ENCODE measurements around the gene CNTN5.

Gene CNTN5

DNA sequence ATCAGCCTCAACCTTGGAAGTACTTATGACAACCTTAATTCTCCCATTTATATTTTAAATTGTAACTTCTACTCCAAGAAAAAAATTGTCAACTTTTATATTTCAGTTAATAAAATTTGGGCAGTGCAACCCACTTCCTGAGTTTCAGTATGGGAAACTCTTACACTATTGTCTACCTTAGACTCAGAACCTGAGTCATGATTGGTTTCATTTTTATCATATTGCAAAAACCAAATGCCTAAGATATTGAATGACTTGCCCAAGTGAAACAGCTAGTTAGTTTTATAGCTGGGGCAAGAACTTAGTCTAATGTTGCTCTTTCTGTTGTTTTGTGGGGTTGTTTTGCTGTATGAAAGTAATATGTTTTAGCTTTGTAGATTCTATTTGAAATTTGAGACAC lies 1332.3 kb downstream of the CNTN5 start:
- DNase-seq = no peak

DNA sequence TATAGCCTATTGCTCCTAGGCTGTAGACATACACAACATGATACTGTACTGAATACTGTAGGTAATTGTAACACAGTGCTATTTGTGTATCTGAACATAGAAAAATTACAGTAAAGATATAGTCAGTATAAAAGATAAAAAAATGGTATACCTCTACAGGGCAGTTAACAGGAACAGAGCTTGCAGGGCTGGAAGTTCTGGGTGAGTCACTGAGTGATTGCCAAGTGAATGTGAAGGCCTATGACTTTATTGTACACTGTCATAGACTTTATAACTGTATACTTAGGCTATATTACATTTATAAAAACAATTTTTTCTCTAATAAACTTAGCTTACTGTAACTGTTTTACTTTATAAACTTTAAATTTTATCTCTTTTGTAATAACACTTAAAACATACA lies 1334.0 kb downstream of the CNTN5 start:
- DNase-seq = no peak

DNA sequence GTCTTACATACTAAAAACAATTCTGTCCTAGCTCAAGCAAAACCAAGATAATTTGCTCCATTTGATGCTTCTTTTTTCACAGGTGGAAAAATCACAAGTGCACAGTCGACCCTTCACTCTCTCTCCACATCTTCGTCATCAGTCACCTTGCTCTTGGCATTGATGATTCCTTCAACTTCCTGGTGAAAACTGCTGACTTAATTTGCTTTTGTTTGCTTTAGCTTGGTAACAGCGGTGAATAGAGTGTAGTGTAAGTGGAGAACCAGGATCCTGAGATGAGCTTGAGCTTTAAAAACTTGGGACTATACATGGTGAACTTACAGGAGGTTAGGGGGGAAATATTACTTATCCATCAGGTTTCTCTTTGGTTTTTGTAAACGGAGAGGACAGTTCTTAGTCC lies 1335.3 kb downstream of the CNTN5 start:
- no peak for DNase-seq

DNA sequence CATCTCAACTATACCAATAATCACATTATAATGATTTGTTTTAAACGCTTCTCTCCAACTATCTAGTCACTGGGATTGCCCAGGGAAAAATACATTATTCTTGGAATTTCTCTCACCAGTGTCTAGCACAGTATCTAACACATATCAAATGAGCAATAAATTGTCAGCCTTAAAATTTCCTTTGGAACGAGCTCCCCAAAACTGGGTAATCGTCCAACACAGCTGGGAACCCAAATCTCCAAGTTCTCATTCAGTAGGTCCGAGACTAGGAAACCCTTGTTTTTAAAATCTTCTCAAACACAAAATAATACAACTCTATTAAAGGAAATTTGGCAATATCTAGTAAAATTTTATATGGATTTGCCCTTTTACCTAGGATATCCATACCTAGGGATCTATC lies 1338.5 kb downstream of the CNTN5 start:
- DNase-seq = no peak

DNA sequence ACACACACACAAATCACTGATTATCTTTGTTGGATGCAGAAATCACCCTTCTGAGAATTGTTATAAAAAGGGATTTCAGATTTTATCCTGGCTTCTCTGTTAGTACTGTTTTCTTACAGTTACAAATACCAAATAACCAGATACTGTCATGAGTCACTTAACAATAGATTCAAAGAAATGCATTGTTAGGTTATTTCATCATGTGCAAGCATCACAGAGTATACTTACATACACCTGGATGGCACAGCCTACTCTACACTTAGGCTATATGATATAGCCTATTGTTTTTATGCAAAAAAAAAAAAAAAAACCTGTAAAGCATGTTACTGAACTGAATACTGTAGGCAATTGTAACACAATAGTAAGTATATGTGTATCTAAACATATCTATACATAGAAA lies 1347.1 kb downstream of the CNTN5 start:
- no peak for DNase-seq

DNA sequence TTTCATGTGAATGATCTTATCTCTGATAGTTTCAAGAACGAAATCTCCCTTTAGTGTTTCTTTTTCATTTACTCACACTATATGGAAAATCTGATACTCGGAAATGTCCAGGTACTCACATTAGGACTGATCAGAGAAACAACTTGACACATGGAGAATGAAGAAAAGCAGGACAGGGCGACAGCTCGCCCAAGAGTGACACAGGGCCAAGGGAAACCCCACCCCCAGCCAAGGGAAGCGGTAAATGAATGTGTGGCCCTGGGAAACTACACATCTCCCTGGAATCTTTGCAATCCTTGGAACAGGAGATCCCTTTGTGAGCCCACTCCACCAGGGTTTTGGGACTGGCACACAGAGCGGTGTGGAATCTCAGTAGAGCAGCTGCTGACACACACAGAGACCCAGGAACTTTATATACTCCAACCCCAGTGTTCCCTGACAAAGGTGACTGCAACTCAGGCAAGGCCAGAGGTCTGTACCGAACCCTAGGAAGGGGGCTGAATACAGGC lies 1362.7 kb downstream of the CNTN5 start:
- no peak for DNase-seq

DNA sequence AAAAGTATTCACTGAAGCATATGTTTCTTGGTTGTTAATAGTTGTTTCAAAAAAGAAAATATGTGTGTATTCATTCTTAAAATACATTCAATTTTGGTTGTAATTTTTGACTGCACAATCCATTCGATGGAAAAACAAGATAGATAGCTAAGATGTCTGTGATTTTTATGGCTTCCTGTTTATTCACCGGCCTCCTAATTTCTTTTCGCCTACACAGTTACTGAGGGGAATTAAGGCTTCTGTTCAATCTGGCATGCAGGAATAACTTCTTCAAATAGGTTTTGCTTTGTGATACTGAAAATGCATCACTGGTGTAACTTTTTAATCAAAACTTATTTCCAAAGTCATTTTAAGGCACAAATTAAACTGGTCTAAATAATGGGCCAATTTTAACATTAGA lies 1375.5 kb downstream of the CNTN5 start:
- DNase-seq = no peak

DNA sequence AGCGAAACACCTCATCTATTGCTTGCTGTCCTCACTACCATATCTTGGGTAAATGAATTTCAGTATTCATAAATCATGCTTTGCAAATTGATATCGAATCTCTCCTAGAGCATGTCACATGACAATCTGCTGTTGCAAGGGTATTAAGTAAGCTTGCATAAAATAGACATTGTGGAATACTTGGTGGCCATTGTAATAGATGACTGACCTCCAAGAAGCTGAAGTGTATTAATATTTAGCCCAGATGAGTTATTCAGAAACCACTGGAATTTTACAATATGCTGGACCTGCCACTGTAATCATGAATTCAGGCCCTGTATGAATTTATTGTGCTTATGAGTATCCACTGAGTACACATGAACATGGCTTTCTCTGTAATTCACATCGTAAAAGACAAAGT lies 1376.7 kb downstream of the CNTN5 start:
- no peak for DNase-seq

DNA sequence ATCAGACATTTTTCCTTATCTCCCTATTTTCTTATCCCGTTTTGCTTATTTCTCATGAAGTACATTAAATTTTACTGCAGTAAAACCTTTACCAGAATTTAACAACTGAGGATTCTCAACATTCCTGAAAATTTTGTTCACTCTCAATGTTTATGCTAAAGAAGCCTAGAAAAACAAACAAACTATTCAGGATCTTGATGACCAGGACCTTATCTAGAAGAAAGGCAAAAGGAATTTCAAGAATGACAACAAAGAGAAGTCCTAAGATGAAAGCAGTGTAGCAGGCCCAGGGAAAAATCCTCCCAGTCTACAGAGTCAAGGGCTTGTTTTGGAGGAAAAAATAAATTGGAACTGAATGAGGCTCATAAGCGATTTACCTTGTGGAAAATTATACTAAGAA lies 1383.1 kb downstream of the CNTN5 start:
- DNase-seq = no peak

DNA sequence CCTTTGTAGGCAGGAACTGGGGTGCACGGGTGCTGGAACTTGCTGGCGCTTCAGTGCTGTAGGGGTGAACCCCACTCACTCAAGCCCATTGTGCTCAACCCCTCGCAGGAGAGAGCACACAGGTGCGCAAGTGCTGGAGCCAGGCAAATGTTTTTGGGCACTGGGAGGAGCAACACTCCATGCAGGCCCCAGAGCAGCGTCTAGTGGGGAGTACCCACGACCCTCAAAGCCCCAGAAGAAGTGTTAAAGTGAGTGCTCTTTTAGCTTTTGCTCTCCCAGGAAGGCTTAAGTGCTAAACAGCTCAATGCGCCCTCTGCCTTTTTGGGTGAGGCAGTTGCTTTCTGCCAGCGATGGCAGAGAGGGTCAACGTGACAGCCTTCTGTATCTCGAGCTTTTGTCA lies 1384.2 kb downstream of the CNTN5 start:
- DNase-seq = no peak

Data from CD4-positive, alpha-beta T cell treated with Interleukin-6 for 4 hours (primary cell).